K562 (cell line): ENCODE data around the gene PCBD2. TPM values are rescaled to one million over a fixed set of nuclear protein-coding genes. Genes with fewer than 3 reads are reported as not detected.

ENCODE experiments used
- CBFA2T3 ChIP-seq: fragments of 450-650 bp; IDR thresholded peaks from 2 replicates; pipeline ENCODE4 v1.6.1; 2017
- ETS2 ChIP-seq: IDR thresholded peaks from 2 replicates; pipeline ENCODE4 v1.6.1; 2016; ENCODE audit warnings: borderline replicate concordance, missing genetic modification characterization, mild to moderate bottlenecking, moderate library complexity, missing compliant biosample characterization; ENCODE audit not compliant: poor library complexity, severe bottlenecking
- GTF2A2 ChIP-seq: IDR thresholded peaks from 2 replicates; pipeline ENCODE4 v1.6.1; 2016; ENCODE audit warnings: mild to moderate bottlenecking, missing genetic modification characterization, missing compliant biosample characterization
- HCFC1 ChIP-seq: IDR thresholded peaks from 2 replicates; pipeline ENCODE4 v1.6.1; 2012; ENCODE audit warnings: low read depth, low read length, improper control_type of control experiment
- HOXB6 ChIP-seq: fragments of 250-450 bp; sonication (Bioruptor Pico); IDR thresholded peaks from 2 replicates; pipeline ENCODE4 v1.5.1; 2022; ENCODE audit warnings: mild to moderate bottlenecking, borderline replicate concordance
- KAT2B ChIP-seq: IDR thresholded peaks from one replicate; pipeline ENCODE4 v1.6.1; 2012; ENCODE audit warnings: low read depth, mild to moderate bottlenecking, control low read depth, inconsistent platforms, low read length, moderate library complexity
- MAFK ChIP-seq: IDR thresholded peaks from 2 replicates; pipeline ENCODE4 v1.6.1; 2011; ENCODE audit warnings: low read length, improper control_type of control experiment
- MCM3 ChIP-seq: fragments of 450-650 bp; IDR thresholded peaks from 2 replicates; pipeline ENCODE4 v1.6.1; 2016
- PHB ChIP-seq: fragments of 250-450 bp; sonication (Bioruptor Pico); IDR thresholded peaks from 2 replicates; pipeline ENCODE4 v1.5.0; 2021
- PHF20 ChIP-seq: fragments of 450-650 bp; IDR thresholded peaks from 2 replicates; pipeline ENCODE4 v1.6.1; 2018; ENCODE audit not compliant: partially characterized antibody
- PRMT5 ChIP-seq: sonication (generic); formaldehyde crosslinking; IDR thresholded peaks from 2 replicates; pipeline ENCODE4 v1.5.0; 2020; ENCODE audit warnings: missing genetic modification reagents
- RBM14 ChIP-seq: fragments of 200-400 bp; formaldehyde crosslinking; IDR thresholded peaks from 2 replicates; pipeline ENCODE4 v1.6.1; 2018; ENCODE audit warnings: low read depth, mild to moderate bottlenecking, low read length, moderate library complexity, borderline replicate concordance; ENCODE audit not compliant: insufficient read depth
- RUNX1 ChIP-seq: sonication (generic); IDR thresholded peaks from 2 replicates; pipeline ENCODE4 v1.6.1; 2016; ENCODE audit warnings: antibody characterized with exemption, low read depth
- SIRT6 ChIP-seq: IDR thresholded peaks from one replicate; pipeline ENCODE4 v1.6.1; 2012; ENCODE audit warnings: low read depth, mild to moderate bottlenecking, control low read depth, inconsistent platforms, low read length, moderate library complexity
- SLC30A9 ChIP-seq: fragments of 250-450 bp; sonication (Bioruptor Pico); IDR thresholded peaks from 2 replicates; pipeline ENCODE4 v1.8.0; 2022; ENCODE audit warnings: mild to moderate bottlenecking, moderate library complexity
- ZBTB43 ChIP-seq: sonication (generic); formaldehyde crosslinking; IDR thresholded peaks from 2 replicates; pipeline ENCODE4 v1.8.0; 2023; ENCODE audit warnings: mild to moderate bottlenecking, missing genetic modification reagents
- ZNF445 ChIP-seq: fragments of 250-450 bp; sonication (Bioruptor Pico); IDR thresholded peaks from 2 replicates; pipeline ENCODE4 v1.4.0; 2020; ENCODE audit warnings: low read depth, mild to moderate bottlenecking, moderate library complexity
- ZNF780A ChIP-seq: fragments of 250-450 bp; sonication (Bioruptor Pico); IDR thresholded peaks from 2 replicates; pipeline ENCODE4 v1.5.0; 2021; ENCODE audit warnings: mild to moderate bottlenecking
- polyA plus RNA-seq, 8 experiments: library from polyadenylated mRNA; depleted of rRNA in 4 of 8; stranded (reverse) in 5 of 8; unstranded in 3 of 8; fragments of >200 nt; fragmentation: Nextera tagmentation in 2 of 8; fragmentation: Illumina TruSeq in 1 of 8; extraction: Ambion mirVana in 2 of 8; extraction: Trizol in 1 of 8; gene quantifications; 2 replicates each; pipeline versions ENCODE4 v1.2.1 to v1.2.3, GENCODE V29; 2011 to 2014; ENCODE audit warnings: inconsistent platforms in 1 of 8, missing spikeins in 1 of 8
- total RNA-seq, 7 experiments: library from RNA; depleted of rRNA in 6 of 7; stranded (reverse); fragments of >200 nt in 6 of 7; fragmentation: Illumina TruSeq in 2 of 7; extraction: Trizol in 2 of 7; gene quantifications; 2 replicates each; pipeline versions ENCODE4 v1.2.1 to v1.2.3, GENCODE V29; 2011 to 2021; ENCODE audit warnings: low replicate concordance in 1 of 7
- TF ChIP-seq, protein P1 (sequence below): fragments of 450-650 bp; formaldehyde crosslinking; IDR thresholded peaks from 2 replicates; pipeline ENCODE4 v1.4.0; 2020; ENCODE audit warnings: mild to moderate bottlenecking
- TF ChIP-seq, protein P2 (sequence below): fragments of 450-650 bp; IDR thresholded peaks from 2 replicates; pipeline ENCODE4 v1.6.1; 2016; ENCODE audit warnings: borderline replicate concordance
- TF ChIP-seq, protein P3 (sequence below): sonication (generic); formaldehyde crosslinking; IDR thresholded peaks from 2 replicates; pipeline ENCODE4 v1.8.0; 2023; ENCODE audit warnings: mild to moderate bottlenecking, missing genetic modification reagents

Gene PCBD2
- total and polyA plus RNA-seq, 9 of the 15 experiments (the other 6 are each of a cell fraction or from before 2014, with no cell fraction given) = 5.2 to 13.8 (median 7.8) TPM

DNA sequence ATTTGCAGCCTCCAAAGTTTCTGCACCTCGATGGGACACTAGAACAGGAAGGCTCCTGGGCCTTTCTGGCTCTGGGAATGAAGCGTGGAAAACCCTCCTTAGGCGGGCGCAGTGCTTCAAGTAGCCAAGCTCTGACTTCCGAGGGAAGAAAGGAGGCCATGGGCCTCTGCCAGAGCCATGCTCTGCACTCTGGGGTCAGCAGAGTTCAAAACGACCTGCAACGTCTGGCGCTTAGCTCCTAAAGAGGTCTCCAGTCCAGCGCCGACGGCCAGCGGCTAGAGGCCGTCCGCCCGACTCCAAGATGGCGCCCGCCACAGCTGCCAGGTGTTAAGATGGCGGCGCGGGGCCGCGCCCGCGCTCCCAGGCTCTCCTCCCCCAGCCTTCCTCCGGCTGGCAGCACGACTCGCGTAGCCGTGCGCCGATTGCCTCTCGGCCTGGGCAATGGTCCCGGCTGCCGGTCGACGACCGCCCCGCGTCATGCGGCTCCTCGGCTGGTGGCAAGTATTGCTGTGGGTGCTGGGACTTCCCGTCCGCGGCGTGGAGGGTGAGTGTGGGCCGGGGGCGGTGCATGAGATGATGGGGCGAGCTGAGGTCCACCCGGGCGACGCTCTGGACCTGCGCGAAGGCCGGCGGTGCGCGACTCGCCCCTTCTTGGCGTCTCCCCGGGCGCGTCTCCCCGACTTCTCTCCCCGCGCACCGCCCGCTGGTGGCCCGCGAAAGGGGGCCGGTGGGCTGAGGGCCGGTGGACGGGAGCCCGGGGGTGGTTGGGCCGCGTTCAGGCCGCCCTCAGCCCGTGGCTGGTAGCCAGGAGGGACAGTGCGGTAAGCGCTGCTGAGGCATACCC, 30.7 kb upstream of the PCBD2 start, which contains the start of gene TXNDC15 (continued):
- TF ChIP-seq MAFK (no peak), MCM3 (no peak), ZNF780A (CRISPR knock-in tag) (no peak), ZNF445 (no peak), SLC30A9 (CRISPR knock-in tag) (no peak), RUNX1 (no peak), ETS2 (tag) (no peak), HCFC1 (peak; percentile 82), HOXB6 (CRISPR knock-in tag) (no peak), GTF2A2 (tag) (no peak), RBM14 (no peak), ZBTB43 (CRISPR knock-in tag) (no peak), PHF20 (peak; percentile 63), CBFA2T3 (no peak), PRMT5 (CRISPR knock-in tag) (no peak; the same call in 1 of the 2 replicates), SIRT6 (no peak), PHB (no peak), KAT2B (no peak)
- TF ChIP-seq, protein P1, sequence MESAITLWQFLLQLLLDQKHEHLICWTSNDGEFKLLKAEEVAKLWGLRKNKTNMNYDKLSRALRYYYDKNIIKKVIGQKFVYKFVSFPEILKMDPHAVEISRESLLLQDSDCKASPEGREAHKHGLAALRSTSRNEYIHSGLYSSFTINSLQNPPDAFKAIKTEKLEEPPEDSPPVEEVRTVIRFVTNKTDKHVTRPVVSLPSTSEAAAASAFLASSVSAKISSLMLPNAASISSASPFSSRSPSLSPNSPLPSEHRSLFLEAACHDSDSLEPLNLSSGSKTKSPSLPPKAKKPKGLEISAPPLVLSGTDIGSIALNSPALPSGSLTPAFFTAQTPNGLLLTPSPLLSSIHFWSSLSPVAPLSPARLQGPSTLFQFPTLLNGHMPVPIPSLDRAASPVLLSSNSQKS (CRISPR knock-in tag) = no peak
- TF ChIP-seq, protein P2, sequence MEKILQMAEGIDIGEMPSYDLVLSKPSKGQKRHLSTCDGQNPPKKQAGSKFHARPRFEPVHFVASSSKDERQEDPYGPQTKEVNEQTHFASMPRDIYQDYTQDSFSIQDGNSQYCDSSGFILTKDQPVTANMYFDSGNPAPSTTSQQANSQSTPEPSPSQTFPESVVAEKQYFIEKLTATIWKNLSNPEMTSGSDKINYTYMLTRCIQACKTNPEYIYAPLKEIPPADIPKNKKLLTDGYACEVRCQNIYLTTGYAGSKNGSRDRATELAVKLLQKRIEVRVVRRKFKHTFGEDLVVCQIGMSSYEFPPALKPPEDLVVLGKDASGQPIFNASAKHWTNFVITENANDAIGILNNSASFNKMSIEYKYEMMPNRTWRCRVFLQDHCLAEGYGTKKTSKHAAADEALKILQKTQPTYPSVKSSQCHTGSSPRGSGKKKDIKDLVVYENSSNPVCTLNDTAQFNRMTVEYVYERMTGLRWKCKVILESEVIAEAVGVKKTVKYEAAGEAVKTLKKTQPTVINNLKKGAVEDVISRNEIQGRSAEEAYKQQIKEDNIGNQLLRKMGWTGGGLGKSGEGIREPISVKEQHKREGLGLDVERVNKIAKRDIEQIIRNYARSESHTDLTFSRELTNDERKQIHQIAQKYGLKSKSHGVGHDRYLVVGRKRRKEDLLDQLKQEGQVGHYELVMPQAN = 0 out of 2 replicates have a peak, but pooled peaks have one; percentile 27
- TF ChIP-seq, protein P3, sequence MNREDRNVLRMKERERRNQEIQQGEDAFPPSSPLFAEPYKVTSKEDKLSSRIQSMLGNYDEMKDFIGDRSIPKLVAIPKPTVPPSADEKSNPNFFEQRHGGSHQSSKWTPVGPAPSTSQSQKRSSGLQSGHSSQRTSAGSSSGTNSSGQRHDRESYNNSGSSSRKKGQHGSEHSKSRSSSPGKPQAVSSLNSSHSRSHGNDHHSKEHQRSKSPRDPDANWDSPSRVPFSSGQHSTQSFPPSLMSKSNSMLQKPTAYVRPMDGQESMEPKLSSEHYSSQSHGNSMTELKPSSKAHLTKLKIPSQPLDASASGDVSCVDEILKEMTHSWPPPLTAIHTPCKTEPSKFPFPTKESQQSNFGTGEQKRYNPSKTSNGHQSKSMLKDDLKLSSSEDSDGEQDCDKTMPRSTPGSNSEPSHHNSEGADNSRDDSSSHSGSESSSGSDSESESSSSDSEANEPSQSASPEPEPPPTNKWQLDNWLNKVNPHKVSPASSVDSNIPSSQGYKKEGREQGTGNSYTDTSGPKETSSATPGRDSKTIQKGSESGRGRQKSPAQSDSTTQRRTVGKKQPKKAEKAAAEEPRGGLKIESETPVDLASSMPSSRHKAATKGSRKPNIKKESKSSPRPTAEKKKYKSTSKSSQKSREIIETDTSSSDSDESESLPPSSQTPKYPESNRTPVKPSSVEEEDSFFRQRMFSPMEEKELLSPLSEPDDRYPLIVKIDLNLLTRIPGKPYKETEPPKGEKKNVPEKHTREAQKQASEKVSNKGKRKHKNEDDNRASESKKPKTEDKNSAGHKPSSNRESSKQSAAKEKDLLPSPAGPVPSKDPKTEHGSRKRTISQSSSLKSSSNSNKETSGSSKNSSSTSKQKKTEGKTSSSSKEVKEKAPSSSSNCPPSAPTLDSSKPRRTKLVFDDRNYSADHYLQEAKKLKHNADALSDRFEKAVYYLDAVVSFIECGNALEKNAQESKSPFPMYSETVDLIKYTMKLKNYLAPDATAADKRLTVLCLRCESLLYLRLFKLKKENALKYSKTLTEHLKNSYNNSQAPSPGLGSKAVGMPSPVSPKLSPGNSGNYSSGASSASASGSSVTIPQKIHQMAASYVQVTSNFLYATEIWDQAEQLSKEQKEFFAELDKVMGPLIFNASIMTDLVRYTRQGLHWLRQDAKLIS (CRISPR knock-in tag) = peak; percentile 73; the same call in 1 of the 2 replicates
